ENCODE data around the gene DAB1.

Gene DAB1

DNA sequence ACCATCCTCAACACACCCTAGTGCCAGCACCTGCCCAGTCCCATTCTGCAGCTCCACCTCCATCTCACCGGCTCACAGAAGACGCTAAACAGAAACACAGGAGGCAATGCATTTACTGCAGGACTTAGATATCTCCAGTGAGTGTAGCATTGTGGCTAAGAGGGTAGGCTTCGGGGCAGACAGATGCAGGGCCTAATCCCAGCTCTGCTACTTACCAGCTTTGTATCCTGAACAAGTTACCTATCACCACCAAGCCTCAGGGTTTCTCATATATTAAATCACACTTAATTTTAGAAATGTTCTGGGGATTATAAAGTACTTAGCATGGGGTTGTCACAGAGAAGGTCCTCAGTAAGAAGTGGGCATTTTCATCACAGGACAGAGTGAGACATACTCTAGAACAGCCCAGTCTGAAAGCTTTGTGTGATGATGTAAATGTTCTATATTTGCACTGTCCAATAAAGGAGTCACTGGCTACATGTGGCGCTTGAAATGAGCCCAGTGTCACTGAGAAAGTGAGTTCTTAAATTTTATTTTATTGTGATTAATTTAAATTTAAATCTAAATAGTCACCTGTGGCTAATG is 308.7 kb downstream of the DAB1 start:
- Histone ChIP-seq H3K27me3 (ENCODE audit: control insufficient read depth, insufficient read depth, low read length) (no peaks in the 10 kb centered on the region), H3K4me1 (ENCODE audit: control insufficient read depth, insufficient read depth, low read length) (peaks cover 3% of the 10 kb centered on the region), H3K9me3 (ENCODE audit: control insufficient read depth, low read length) (no peaks in the 10 kb centered on the region), H3K4me3 (ENCODE audit: low read length) (no peak overlapping the region), H3K9ac (ENCODE audit: low read length) (no peak overlapping the region), H3K36me3 (ENCODE audit: control insufficient read depth, insufficient read depth, low read length) (no peaks in the 10 kb centered on the region)

DNA sequence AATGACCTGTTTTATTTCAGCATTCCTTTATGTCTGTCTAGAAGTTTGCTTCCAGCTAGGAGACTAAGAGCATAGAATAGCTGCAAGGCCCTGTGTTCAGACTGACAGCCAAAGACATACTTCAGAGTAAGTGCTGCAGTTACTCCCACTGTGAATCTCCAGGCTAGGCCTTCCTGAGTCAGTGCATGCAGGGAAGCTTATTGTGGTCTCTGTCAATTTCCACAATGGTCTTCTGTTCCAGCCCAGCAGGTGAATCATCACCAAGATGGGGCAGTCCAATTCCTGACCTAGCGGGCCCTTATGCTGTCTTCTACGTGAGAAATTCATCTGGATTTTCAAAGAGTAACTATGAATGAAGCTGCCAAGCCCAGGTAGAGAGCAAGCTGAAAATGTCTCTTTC is 311.7 kb downstream of the DAB1 start:
- Histone ChIP-seq H3K4me1 (ENCODE audit: control insufficient read depth, insufficient read depth, low read length) (no peaks in the 10 kb centered on the region), H3K4me3 (ENCODE audit: low read length) (no peak overlapping the region), H3K27me3 (ENCODE audit: control insufficient read depth, insufficient read depth, low read length) (no peaks in the 10 kb centered on the region), H3K9me3 (ENCODE audit: control insufficient read depth, low read length) (no peaks in the 10 kb centered on the region), H3K36me3 (ENCODE audit: control insufficient read depth, insufficient read depth, low read length) (no peaks in the 10 kb centered on the region), H3K9ac (ENCODE audit: low read length) (no peak overlapping the region)

DNA sequence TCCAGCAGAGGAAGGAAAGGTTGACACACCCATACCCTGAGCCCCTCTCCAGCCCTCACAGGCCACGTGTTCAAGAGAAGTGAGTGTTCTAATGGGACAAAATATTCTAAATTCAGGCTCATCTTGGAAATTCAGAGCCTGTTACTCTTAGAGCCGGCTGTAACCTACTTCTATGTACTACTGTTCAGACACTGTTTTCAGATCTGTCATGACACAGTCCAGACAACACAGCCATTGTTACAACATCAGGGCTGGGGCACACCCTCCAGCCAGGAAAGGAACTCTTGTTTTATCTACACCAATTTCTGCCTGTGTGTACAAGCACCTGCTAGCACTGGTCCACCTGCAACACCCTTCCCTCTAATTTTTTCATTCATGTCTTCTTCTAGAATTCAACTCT is 312.7 kb downstream of the DAB1 start:
- H3K4me1 ChIP-seq (ENCODE audit: control insufficient read depth, insufficient read depth, low read length) = no peaks in the 10 kb centered on the region
- H3K9ac ChIP-seq (ENCODE audit: low read length) = no peak overlapping the region
- no peaks in the 10 kb centered on the region for H3K36me3 ChIP-seq (ENCODE audit: control insufficient read depth, insufficient read depth, low read length)
- no peaks in the 10 kb centered on the region for H3K9me3 ChIP-seq (ENCODE audit: control insufficient read depth, low read length)
- no peak overlapping the region for H3K4me3 ChIP-seq (ENCODE audit: low read length)
- no peaks in the 10 kb centered on the region for H3K27me3 ChIP-seq (ENCODE audit: control insufficient read depth, insufficient read depth, low read length)

DNA sequence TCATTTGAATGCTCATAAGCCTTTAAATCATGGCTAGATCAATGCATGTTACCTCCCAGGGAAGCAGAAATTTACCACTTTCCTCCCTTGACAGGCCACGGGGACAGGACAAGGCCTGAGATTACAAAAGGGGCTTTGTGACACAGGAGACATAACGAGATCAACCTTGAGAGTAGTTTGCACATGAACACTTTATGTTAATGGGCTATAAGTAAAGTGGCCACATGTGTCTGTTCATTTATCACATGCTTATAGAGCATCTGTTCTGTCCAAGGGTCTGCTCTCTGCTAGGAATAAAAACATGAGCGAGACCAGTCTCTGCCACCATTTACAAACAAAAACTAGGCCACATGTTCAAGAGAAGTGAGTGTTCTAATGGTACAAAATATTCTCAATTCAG is 314.0 kb downstream of the DAB1 start:
- no peak overlapping the region for H3K9ac ChIP-seq (ENCODE audit: low read length)
- H3K9me3 ChIP-seq (ENCODE audit: control insufficient read depth, low read length) = no peaks in the 10 kb centered on the region
- no peaks in the 10 kb centered on the region for H3K4me1 ChIP-seq (ENCODE audit: control insufficient read depth, insufficient read depth, low read length)
- no peaks in the 10 kb centered on the region for H3K36me3 ChIP-seq (ENCODE audit: control insufficient read depth, insufficient read depth, low read length)
- H3K4me3 ChIP-seq (ENCODE audit: low read length) = no peak overlapping the region
- no peaks in the 10 kb centered on the region for H3K27me3 ChIP-seq (ENCODE audit: control insufficient read depth, insufficient read depth, low read length)

DNA sequence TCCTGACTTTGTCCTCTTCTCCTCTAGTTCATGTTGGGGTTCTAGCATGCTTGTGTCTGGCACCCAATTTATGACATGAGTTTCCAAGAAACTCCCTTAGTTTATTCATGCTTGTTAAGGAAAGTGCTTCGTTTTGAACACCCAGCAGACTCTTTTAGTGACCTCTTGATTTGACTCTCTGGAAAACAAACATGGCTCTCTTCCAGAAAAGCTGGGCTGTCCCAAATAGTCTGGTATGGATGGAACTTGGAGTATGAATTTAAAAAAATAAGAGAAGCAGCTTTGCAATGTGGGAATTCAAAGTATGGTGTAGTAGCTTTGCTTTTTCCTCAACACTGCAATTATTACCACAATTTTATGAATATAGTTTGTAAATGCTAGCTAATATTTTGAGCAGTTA is 314.6 kb downstream of the DAB1 start:
- Histone ChIP-seq H3K9ac (ENCODE audit: low read length) (no peak overlapping the region), H3K4me1 (ENCODE audit: control insufficient read depth, insufficient read depth, low read length) (no peaks in the 10 kb centered on the region), H3K4me3 (ENCODE audit: low read length) (no peak overlapping the region), H3K36me3 (ENCODE audit: control insufficient read depth, insufficient read depth, low read length) (no peaks in the 10 kb centered on the region), H3K27me3 (ENCODE audit: control insufficient read depth, insufficient read depth, low read length) (no peaks in the 10 kb centered on the region), H3K9me3 (ENCODE audit: control insufficient read depth, low read length) (no peaks in the 10 kb centered on the region)

DNA sequence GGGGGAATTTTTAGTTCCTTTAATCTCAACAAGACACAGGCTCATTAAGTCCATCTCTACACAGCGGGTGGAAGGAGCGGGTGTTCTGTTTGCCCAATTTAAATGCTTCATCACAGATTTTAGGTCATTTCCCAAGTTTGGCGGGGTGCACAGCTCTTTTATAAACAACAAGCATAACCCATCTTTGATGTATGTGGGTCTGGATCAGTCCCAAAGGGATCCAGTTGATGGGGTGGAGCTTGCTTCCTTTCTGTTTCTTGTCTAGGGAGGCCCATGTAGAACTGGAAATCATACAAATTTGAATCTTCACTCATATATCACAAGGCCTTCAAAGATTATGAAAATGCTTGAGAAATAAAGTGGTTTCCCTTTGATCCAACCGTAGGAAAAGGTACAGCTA is 317.6 kb downstream of the DAB1 start:
- Histone ChIP-seq H3K9ac (ENCODE audit: low read length) (no peak overlapping the region), H3K9me3 (ENCODE audit: control insufficient read depth, low read length) (no peaks in the 10 kb centered on the region), H3K27me3 (ENCODE audit: control insufficient read depth, insufficient read depth, low read length) (no peaks in the 10 kb centered on the region), H3K4me1 (ENCODE audit: control insufficient read depth, insufficient read depth, low read length) (no peaks in the 10 kb centered on the region), H3K4me3 (ENCODE audit: low read length) (no peak overlapping the region), H3K36me3 (ENCODE audit: control insufficient read depth, insufficient read depth, low read length) (no peaks in the 10 kb centered on the region)

DNA sequence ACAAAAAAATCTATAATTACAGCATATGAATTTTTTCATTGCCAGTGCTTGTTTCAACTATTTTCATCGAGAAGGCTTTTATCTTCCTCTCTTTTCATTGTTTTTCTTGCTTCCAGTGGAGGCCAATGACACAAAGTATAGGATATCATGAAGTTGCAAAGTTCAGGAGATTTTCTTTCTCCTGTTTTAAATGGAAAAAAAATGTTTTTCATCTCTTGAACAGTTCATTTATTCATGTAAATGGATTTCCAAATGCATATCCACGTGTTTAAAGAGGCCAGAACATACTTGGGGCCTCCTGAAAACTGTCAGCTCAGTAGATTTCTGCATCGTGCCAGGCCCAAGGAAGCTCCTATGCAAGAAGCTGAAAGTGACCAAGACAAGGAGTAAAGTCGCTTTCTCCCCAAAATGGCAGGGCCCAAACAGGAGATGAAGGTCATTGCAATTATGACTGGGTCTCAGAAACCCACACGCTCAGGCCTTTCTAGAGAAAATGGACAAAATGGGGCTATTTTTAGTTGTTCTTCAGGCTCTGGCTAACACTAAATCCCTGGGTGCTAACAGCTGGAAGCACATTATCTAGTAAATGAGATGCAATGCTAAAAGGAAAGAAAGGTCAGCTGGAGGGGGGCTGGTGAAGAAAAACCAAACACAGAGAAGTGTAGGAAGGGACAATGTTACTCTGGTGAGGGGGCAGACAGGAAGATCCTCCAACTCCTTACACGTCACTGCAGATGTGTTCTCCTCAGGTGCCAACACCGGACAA is 321.1 kb downstream of the DAB1 start:
- H3K4me3 ChIP-seq (ENCODE audit: low read length) = no peak overlapping the region
- no peaks in the 10 kb centered on the region for H3K9me3 ChIP-seq (ENCODE audit: control insufficient read depth, low read length)
- no peak overlapping the region for H3K9ac ChIP-seq (ENCODE audit: low read length)
- no peaks in the 10 kb centered on the region for H3K4me1 ChIP-seq (ENCODE audit: control insufficient read depth, insufficient read depth, low read length)
- H3K27me3 ChIP-seq (ENCODE audit: control insufficient read depth, insufficient read depth, low read length) = no peaks in the 10 kb centered on the region
- no peaks in the 10 kb centered on the region for H3K36me3 ChIP-seq (ENCODE audit: control insufficient read depth, insufficient read depth, low read length)

DNA sequence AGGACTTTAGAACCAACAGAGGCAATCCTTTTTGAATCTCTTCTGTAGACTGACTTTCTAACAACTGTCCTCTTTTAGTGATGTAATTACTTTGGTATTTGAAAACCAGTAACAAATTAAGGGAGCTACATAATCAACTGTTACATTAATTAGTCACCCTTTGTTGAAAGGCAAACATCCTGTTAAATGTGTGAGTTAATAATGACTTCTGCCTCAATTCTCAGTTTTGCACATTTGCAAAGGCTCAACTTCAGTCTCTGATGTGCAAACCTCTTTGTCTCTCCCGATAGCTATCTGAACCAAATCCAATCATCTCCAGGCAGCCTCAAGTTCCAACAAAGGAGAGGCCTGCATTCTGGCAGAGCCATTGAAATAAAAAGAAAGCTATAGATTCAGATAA is 322.7 kb downstream of the DAB1 start:
- Histone ChIP-seq H3K9ac (ENCODE audit: low read length) (no peak overlapping the region), H3K9me3 (ENCODE audit: control insufficient read depth, low read length) (no peaks in the 10 kb centered on the region), H3K4me1 (ENCODE audit: control insufficient read depth, insufficient read depth, low read length) (no peaks in the 10 kb centered on the region), H3K4me3 (ENCODE audit: low read length) (no peak overlapping the region), H3K27me3 (ENCODE audit: control insufficient read depth, insufficient read depth, low read length) (no peaks in the 10 kb centered on the region), H3K36me3 (ENCODE audit: control insufficient read depth, insufficient read depth, low read length) (no peaks in the 10 kb centered on the region)

DNA sequence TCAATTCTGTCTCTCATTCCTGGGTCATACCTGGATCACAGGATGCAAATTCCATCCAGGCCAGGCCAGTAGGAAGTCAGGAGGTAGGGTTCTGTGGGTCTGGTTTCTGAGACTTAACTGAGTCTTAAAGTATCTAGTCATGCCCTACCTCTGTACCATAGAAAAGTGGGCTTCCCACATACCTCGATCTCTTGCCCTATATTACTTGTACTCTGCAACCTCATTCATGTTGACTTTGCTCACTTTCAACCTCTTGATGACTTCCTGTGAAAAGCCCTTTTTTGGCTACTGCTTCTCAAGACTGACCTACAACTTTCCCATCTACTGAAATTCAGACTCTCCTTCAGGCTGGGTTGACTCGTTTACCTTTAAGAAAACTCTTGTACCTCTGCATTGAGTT is 329.1 kb downstream of the DAB1 start:
- Histone ChIP-seq H3K9ac (ENCODE audit: low read length) (no peak overlapping the region), H3K27me3 (ENCODE audit: control insufficient read depth, insufficient read depth, low read length) (no peaks in the 10 kb centered on the region), H3K4me1 (ENCODE audit: control insufficient read depth, insufficient read depth, low read length) (no peaks in the 10 kb centered on the region), H3K4me3 (ENCODE audit: low read length) (no peak overlapping the region), H3K9me3 (ENCODE audit: control insufficient read depth, low read length) (no peaks in the 10 kb centered on the region), H3K36me3 (ENCODE audit: control insufficient read depth, insufficient read depth, low read length) (no peaks in the 10 kb centered on the region)

DNA sequence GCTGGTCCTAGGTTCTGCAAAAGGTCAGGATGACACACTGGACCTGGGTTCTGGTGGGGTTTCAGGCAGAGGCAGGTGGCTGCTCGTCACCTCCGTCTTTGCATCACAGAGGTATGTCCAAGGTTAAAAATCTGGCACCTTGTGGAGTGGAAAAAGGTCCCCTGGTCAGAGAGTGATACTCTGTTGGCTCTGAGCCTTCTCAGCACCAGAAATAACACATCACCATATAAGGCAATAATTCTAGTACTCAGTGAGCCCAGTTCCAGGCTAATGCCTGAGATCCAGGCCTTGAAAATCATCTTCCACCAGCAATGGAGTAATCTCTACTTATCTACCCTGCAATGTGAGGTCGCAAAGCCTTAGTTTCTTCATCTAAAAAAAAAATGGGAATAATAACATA is 330.7 kb downstream of the DAB1 start:
- Histone ChIP-seq H3K9ac (ENCODE audit: low read length) (no peak overlapping the region), H3K27me3 (ENCODE audit: control insufficient read depth, insufficient read depth, low read length) (no peaks in the 10 kb centered on the region), H3K9me3 (ENCODE audit: control insufficient read depth, low read length) (no peaks in the 10 kb centered on the region), H3K4me3 (ENCODE audit: low read length) (no peak overlapping the region), H3K36me3 (ENCODE audit: control insufficient read depth, insufficient read depth, low read length) (no peaks in the 10 kb centered on the region), H3K4me1 (ENCODE audit: control insufficient read depth, insufficient read depth, low read length) (no peaks in the 10 kb centered on the region)

DNA sequence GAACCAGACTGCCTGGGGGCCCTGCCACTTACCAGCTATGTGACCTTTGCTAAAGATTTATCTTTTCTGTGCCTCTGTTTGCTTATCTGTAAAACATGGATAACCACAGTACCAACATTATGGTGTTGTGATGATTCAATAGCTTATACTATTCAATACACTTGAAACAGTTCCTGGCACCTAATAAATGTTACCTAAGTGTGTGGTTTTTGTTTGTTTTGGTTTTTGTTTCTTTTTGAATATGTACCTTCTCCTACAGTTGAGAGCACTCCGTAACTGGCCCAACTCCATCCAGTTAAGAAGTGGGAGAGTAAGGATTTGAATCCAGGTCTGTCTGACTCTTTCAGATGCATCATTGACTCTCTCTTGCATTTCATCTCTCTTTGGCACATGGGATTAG is 332.2 kb downstream of the DAB1 start:
- no peaks in the 10 kb centered on the region for H3K27me3 ChIP-seq (ENCODE audit: control insufficient read depth, insufficient read depth, low read length)
- H3K36me3 ChIP-seq (ENCODE audit: control insufficient read depth, insufficient read depth, low read length) = no peaks in the 10 kb centered on the region
- H3K4me3 ChIP-seq (ENCODE audit: low read length) = no peak overlapping the region
- H3K9me3 ChIP-seq (ENCODE audit: control insufficient read depth, low read length) = no peaks in the 10 kb centered on the region
- no peaks in the 10 kb centered on the region for H3K4me1 ChIP-seq (ENCODE audit: control insufficient read depth, insufficient read depth, low read length)
- no peak overlapping the region for H3K9ac ChIP-seq (ENCODE audit: low read length)

DNA sequence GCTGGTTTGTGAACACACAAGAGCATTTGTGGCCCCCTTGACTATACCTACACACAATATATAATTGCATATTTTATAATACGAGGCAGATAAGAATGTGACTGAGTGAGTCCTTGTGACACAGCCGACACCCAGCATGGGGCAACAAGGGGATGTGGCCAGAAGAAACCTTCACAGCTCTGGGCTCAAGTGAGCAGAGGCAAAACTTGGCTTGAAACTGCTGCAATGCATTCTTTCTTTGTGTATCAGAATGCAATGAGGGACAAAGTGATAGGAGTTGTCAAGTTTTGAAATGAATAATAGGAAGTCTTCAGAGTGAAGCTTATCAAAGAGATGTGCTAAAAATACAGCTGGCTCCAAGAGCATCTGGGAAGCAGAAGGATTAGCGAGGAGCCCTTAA is 334.0 kb downstream of the DAB1 start:
- no peak overlapping the region for H3K4me3 ChIP-seq (ENCODE audit: low read length)
- H3K27me3 ChIP-seq (ENCODE audit: control insufficient read depth, insufficient read depth, low read length) = peaks cover 3% of the 10 kb centered on the region
- H3K9ac ChIP-seq (ENCODE audit: low read length) = no peak overlapping the region
- H3K9me3 ChIP-seq (ENCODE audit: control insufficient read depth, low read length) = no peaks in the 10 kb centered on the region
- no peaks in the 10 kb centered on the region for H3K36me3 ChIP-seq (ENCODE audit: control insufficient read depth, insufficient read depth, low read length)
- no peaks in the 10 kb centered on the region for H3K4me1 ChIP-seq (ENCODE audit: control insufficient read depth, insufficient read depth, low read length)

DNA sequence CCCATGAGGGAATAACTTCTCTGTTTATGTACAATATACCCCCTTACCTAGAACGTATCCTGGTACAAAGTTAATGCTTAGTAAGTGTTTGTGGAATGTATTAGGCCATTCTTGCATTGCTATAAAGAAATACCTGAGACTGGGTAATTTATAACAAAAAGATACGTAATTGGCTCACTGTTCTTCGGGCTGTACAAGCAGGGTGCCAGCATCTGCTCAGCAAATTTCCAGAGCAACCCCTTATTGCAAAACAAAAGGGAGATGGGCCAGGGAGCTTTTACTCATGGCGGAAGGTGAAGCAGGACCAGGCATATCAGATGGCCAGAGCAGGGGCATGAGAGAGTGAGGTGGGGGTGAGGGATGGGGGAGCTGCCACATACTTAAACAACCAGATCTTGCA is 334.6 kb downstream of the DAB1 start:
- Histone ChIP-seq H3K4me1 (ENCODE audit: control insufficient read depth, insufficient read depth, low read length) (no peaks in the 10 kb centered on the region), H3K27me3 (ENCODE audit: control insufficient read depth, insufficient read depth, low read length) (peaks cover 3% of the 10 kb centered on the region), H3K36me3 (ENCODE audit: control insufficient read depth, insufficient read depth, low read length) (no peaks in the 10 kb centered on the region), H3K4me3 (ENCODE audit: low read length) (no peak overlapping the region), H3K9me3 (ENCODE audit: control insufficient read depth, low read length) (no peaks in the 10 kb centered on the region), H3K9ac (ENCODE audit: low read length) (no peak overlapping the region)

All from mucosa of stomach (tissue), 1 donor.